GF-D8 (cell line): Measurements from ENCODE around the gene FXYD7.
"Not testable (repeated sequence)": the region's sequence is repeated elsewhere in the genome, so short reads cannot be mapped to it uniquely, and the experiment has no call there.

Experiments used
- DNase-seq: peaks from one replicate; lab custom pipeline; 2025; lab: John Stamatoyannopoulos, UW

The FXYD7 gene

DNA sequence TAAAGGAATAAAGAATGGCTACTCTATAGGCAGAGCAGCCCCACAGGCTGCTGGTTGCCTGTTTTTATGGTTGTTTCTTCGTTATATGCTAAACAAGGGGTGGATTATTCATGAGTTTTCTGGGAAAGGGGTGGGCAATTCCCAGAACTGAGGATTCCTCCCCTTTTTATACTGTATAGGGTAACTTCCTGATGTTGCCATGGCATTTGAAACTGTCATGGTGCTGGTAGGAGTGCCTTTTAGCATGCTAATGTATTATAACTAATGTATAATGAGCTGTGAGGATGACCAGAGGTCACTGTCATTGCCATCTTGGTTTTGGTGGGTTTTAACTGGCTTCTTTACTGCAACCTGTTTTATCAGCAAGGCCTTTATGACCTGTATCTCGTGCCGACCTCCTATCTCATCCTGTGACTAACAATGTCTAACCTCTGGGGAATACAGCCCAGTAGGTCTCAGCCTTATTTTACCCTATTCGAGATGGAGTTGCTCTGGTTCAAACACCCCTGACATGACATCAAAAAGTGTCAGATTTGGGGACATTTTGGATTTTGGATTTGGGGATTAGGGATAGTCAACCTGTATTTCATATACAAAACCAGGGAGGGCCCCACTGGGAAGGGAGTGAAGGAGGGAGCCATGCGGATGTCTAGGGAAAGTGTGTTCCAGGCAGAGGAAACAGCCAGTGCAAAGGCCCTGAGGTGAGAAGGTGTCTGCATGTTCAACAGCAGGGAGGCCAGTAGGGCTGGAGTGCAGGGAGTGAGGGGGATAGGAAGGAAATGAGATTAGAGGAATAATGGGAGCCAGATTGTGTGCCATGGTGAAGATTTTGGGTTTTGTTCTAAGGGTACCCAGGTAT lies 22.4 kb downstream of the FXYD7 start:
- no peak for DNase-seq

DNA sequence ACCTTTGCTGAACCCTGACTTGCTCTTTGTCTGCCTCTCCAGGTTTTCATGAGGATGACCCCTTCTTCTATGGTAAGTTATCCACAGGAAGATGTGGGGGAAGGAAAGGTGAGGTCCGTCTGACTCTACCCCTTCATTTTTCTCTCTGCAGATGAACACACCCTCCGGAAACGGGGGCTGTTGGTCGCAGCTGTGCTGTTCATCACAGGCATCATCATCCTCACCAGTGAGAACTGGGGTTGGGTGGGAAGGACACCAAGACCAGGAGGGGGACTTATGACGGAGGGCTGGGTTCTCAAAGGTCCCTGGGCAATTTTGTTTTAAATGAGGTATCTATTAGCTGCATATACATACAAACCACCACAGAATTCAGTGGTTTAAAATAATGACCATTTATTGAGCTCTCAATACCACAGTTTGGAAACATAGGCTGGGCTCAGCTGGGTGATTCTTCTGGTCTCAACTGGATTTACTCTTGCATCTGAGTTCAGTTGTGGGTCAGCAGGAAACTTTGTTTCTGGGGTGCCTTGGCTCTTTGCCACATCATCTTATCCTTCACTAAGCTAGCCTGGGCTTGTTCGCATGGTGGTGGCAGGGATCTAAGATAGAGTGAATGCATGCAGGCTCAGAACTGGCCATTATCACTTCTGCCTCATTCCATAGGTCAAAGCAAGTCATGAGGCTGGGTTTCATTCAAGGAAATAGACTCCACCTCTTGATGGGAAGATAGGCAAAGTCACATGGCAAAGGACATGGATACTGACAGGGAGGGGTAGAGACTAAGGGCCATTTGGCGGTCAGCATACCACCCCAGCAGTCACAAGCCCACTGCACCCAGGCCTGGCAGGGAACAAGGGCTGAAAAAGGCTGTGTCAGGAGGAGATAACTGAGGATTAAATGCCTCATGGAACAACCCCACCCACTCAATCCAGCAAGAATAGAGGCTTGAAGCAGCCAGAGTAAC lies 23.3 kb downstream of the FXYD7 start:
- DNase-seq: no peak

DNA sequence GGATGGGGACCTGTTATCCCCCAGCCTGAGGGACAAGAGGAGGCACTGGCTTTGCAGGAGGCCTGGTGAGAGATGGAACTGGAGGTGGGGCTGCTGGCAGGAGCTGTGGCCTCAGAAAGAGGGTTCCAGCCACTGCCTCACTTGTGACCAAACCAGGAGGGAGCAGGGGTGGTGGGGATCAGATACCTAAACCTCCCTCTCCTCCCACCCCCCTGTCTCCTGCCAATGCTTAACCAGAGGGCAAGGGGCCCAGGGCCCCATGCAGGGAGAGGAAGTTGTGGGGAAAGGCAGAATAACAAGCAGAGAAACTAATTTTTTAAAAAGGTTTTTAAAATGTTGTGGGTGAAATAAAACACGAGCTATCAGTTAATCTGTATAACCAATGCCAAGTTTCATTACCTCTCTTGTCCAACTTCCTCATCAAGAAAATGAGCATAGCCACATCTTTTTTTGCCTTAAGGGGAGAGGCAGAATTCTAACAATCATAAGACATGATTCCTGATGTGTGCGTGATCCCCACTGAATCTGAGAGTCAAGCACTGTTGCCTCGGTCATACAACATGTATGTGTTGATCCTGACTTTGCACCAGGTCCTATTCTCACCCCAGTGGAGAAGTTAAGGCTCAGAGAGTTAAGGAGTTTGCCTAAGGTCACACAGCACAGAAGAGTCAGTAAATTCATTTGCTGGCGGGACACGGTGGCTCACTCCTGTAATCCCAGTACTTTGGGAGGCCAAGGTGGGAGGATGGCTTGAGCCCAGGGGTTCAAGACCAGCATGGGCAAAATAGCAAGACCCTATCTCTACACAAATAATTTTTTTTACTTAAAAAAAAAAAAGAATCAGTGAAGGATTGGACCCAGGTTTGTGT lies 24.4 kb downstream of the FXYD7 start:
- peak; percentile 61 for DNase-seq

DNA sequence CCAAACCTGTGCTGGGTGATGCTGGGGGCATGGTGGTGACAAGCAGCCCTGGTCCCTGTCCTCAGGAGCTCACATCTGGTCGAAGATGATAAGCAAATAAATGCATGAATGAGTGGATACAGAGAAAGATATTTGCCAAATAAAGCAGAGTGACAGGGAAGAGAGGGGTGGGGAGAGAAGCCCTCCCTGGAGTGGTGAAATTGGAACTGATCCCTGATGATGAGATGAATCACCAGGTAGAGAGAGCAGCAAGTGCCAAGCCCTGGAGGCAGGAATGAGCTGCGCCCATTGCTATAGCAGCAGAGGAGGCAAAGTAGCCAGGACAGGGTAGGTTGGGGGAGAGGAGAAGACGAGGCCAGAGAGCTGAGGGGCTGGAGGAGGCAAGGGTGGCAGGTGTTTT lies 25.1 kb downstream of the FXYD7 start:
- DNase-seq: no peak

DNA sequence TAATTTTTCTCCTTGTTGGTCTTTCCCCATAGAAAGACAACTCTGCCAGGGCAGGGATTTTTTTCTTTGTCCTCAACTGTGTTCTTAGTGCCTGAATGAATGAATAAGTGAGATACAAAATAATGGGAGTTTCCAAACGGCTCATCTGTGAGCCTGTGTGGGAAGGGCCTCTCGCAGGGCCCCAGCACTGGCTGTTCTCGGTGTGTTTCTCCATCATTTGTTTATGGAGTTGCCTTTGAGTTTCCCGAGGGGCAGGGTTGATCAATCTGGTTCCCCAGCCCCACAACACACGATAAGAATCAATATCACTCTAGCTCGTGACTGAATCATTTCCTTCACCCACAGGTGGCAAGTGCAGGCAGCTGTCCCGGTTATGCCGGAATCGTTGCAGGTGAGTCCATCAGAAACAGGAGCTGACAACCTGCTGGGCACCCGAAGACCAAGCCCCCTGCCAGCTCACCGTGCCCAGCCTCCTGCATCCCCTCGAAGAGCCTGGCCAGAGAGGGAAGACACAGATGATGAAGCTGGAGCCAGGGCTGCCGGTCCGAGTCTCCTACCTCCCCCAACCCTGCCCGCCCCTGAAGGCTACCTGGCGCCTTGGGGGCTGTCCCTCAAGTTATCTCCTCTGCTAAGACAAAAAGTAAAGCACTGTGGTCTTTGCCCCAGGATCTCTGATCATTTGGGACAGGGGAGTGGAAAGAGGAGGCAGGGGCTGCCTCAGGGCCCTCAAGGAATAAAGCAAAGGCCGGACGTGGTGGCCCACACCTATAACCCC lies 26.4 kb downstream of the FXYD7 start:
- DNase-seq: no peak

DNA sequence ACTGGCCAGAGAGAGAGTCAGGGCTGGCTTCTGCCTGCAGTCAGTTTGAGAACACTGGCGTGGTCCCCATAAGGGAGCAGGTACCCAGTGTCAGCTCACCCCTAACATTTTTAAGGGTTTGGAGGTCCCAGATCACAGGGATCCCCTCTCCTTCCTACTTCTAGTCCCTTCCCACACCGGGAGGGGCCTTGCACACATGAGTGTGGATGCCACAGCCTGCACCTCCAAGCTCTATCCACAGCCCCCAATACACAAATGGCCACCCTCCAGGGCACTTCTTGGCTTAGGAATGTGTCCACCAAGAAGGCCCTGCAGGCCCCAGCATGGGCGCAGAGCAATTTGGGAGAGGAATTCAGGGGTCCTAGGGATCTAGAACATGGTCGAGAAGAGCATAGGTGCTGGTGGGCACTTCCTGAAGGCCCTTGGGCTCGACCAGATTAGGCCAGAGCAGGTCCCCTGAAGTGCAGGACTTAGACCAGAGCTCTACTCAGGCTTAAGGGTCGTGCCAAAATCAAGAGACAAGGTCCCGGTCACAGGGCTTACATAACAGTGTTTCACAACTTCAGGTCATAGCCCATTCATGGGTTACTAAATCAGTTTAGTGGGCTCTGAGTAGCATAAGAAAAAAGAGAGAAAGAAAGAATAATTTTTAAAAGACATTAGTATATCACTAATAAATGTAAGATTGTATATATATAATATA lies 27.5 kb downstream of the FXYD7 start:
- DNase-seq: no peak

DNA sequence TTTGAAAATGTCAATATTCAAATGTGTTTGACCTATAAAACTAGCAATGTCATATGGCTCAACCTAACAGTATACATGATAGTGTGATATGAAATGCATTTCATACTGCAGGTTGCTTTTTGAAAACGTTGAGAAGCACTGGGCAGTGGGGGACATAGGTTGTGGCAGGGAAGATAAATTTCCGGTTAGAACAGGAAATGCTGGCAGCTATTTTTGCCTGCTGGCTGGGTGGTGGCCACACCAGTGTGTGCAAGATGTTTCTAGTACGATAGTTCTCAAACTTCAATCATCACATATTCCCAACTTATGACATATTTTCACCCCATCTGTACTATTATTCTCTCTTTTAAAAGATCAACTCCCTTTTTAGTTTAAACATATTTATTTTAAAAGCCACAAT lies 28.7 kb downstream of the FXYD7 start:
- no peak for DNase-seq

DNA sequence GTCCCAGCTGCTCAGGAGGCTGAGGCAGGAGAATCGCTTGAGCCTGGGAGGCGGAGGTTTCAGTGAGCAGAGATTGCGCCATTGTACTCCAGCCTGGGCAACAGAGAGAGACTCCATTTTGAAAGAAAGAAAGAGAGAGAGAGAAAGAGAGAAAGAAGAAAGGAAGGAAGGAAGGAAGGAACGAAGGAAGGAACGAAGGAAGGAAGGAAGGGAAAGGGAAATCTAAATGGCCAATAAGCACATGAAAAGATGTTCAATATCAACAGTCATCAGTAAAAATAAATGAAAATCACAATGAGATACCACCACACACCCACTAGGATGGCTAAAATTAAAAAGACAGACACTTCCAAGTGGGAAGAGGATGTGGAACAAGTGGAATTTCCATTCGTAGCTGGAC lies 31.2 kb downstream of the FXYD7 start:
- DNase-seq: no peak

DNA sequence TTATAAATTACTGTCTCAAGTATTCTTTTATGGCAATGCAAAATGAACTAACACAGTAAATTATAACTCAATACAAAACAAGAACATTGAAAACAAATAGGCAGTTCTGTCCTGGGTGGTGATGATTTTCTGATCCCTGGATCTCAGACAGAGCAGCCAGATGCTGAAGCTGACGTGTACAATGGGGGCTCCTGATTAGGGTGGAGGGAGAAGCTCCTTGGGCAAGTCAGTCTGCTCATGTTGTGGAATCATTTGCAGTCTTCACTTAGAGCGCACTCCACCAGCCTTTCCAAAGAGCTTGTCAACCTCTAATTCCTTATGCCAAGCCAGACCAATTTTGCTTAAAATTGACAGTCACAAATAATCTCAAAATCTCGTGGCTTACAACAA lies 33.1 kb downstream of the FXYD7 start:
- DNase-seq: no peak

DNA sequence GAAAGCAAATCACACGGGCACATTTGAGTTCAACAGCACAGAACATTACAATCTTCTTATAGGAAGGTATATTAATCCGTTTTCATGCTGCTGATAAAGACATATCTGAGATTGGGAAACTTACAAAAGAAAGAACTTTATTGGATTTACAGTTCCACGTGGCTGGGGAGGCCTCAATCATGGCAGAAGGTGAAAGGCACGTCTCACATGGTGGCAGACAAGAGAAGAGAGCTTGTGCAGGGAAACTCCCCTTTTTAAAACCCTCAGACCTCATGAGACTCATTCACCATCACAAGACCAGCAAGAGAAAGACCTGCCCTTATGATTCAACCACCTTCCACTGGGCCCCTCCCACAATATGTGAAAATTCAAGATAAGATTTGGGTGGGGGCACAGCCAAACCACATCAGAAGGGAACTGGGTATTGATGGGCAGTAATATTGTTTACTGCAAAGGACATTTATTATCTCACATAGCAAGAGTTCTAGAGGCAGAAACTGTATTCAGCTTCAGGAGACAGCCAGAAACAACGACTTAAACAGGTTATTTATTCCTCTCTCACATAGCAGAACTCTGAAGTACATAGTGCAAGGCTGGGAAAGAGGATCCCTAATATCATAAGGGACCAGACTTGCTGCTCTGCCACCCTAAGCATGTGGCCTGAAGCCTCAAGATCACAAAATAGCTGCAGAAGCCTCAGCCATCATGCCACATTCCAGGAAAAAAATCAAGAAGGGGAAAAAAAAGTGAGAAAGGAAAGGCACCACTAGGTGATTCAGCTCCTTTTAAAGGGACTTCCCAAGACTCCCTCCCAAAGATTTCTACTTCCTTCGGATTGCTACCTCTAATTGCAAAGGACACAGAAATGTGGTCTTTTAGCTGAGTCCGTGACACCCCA lies 34.6 kb downstream of the FXYD7 start:
- no peak for DNase-seq

DNA sequence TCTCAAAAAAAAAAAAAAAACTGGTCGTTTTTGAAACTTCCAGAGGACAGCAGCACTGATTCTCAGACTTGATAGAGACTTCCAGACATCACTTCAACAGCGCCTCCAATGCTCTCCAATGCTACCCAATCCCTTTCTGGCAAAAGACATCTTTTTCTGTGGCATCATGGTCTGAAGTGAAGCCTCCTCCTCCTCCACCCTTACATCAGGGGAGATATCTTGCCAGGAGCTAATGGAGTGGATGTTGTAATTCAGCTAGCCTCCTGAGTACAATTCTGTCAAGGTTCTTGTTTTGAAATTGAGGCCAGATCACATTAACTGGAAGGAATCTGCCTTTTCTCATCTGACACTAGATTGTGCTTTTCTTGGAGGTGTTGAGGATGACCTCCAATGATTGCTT lies 35.6 kb downstream of the FXYD7 start:
- no peak for DNase-seq

DNA sequence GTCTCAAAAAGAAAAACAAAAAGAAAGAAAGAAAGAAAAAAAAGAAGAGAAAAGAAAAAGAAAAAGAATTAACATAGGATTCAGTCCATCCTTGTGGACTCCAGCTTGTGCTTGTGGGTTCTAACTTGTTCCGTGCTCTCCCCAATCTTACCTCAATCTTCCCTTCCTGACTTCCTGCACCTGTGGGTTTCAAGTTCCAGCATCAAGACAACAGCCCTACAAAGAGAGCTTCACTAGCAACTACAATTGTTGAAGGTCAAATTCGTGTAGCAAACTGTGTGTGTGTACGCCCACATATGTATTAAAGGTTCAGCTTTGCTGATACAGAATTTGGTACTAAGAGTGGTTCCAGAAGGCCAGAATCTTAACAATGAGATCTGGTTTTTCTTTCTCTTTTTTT lies 36.8 kb downstream of the FXYD7 start:
- DNase-seq: no peak

DNA sequence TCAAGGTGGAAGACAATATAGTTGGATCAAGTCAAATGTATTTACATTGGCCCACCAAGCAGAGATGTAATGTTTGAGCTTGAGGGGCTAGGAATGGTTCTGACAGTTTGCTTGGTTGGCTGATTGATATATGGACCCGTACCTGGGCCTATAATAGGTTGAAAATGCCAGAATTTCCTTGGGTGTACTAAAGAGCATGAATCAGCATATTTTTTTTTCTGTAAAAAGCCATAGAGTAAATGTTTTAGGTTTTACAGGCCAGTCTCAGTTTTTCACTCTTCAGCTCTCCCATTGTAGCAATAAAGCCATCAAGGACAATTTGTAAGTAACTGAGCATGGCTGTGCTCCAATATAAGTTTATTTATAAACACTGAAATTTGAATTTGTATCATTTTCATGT lies 38.3 kb downstream of the FXYD7 start:
- DNase-seq: no peak

DNA sequence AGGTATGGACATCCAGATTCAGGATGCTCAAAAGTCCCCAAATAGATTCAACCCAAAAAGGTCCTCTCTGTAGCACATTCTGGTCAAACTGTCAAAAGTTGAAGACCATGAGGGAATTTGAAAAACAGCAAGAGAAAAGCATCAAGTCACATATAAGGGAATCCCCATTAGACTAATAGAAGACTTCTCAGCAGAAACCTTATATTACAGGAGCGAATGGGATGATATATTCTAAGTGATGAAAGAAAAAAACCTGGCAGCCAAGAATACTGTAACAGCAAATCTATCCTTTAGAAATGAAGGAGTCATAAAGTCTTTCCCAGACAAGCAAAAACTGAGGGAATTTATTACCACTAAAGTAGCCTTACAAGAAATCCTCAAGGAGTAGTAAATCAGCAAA lies 41.2 kb downstream of the FXYD7 start:
- no peak for DNase-seq

DNA sequence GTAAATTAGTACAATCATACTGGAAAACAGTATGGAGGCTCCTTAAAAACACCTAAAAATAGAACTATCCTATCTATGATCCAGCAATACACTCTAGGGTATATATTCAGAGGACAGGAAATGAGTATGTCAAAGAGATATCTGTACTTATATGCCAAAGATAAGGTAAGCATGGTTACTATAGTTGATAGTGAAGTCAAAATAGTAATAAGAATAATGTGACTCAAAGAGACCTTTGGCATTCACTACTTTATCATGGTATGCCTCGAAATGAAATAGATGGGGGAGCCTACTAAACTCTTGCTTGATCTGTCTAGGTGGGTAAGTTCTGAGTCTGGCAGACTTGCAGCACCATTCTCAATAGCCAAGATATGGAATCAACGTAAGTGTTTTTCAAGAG lies 41.8 kb downstream of the FXYD7 start:
- no peak for DNase-seq

DNA sequence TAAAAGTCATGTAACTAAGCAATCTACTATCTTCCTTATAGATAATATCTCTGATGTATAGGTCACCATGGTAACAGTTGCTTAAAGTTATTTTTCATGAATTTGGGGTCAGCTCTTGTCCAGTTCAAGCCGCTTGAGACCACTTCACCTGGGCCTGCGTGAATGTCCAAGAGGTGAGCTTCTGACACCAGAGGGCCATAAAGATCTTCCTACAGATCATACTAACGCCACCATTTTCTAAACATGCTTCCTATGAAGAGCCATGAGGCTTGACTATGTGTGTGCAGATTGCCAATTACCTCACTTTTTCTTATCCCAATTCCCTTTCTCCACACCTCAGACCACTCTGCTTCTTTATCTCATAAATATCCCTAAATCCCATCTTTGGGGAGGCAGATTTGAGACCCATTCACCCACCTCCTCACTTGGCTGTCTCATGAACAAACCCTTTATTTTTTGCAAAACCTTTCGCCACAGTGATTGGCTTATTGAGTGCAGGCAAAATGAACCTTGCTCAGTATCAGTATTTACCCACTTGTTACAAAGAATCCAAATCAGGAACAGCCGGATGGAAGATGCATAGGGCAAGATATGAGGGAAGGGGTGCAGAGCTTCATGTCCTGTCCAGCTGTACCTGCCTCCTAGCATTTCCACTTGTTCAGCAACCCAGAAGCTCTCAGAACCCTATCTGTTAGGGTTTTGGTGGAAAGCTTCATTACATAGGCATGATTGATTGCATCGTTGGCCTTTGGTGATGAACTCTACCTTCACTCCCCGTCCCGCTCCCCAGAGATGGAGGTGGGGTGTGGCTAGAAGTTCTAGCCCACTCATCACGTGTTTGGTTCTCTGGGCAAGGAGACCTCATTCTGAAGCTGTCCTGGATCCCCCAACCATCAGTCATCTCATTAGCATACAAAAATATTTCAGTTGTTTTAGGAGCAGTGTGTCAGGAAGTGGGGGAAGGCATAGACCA lies 51.2 kb downstream of the FXYD7 start:
- no peak for DNase-seq

DNA sequence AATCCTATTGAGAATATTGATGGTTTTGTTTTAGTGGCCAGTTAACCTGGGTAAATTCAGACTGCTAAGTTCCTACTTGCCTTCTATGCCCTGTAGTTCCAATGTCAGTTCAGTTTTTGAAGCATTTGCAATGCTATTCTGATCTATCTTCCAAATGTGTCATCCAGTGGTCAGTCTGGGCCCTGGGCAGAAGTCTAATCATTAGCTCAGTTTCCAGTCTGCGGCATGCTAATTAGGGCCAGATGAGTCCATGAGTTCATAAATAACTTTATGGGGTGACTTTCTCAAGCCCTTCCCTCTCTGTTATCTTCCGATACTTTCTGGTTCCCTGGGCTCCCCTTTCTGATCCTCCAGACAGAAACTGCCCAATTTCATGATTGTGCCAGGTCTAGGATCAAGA lies 52.8 kb downstream of the FXYD7 start:
- DNase-seq: no peak

DNA sequence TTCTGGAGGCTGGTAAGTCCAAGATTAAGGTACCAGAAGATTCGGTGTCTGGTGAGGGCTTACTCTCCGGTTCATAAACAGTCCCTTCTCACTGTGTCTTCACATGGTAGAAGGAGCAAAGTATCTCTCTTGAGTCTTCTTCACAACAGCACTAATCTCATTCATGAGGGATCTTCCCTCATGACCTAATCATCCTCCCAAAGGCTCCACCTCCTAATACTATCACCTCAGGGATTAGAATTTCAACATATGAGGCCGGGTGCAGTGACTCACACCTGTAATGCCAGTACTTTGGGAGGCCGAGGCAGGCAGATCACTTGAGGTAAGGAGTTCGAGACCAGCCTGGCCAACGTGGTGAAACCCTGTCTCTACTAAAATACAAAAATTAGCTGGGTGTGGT lies 53.8 kb downstream of the FXYD7 start:
- not testable (repeated sequence) for DNase-seq
